Measurements from ENCODE around the gene MAIP1.

DNA sequence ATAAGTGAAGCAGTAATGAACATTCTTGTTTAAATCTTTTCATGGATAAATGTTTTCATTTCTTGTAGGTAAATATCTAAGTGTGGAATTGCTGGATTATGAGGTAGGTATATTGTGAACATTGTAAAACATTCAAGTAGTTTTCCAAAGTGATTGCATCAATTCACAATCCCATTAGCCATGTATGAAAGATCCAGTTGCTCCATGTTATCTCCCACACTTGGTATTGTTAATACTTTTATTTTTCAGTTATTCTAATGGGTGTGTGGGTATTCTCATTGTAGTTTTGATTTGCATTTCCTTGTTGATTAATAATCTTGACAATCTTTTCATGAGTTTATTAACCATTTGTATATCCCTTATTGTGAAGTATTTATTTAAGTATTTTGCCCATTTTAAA lies 50.3 kb downstream of the MAIP1 start:
- TF ChIP-seq, protein P1, sequence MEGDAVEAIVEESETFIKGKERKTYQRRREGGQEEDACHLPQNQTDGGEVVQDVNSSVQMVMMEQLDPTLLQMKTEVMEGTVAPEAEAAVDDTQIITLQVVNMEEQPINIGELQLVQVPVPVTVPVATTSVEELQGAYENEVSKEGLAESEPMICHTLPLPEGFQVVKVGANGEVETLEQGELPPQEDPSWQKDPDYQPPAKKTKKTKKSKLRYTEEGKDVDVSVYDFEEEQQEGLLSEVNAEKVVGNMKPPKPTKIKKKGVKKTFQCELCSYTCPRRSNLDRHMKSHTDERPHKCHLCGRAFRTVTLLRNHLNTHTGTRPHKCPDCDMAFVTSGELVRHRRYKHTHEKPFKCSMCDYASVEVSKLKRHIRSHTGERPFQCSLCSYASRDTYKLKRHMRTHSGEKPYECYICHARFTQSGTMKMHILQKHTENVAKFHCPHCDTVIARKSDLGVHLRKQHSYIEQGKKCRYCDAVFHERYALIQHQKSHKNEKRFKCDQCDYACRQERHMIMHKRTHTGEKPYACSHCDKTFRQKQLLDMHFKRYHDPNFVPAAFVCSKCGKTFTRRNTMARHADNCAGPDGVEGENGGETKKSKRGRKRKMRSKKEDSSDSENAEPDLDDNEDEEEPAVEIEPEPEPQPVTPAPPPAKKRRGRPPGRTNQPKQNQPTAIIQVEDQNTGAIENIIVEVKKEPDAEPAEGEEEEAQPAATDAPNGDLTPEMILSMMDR (IDR thresholded peaks at IDR 0.05): no peak
- TF ChIP-seq EP300 (IDR thresholded peaks at IDR 0.05) (no peak), POLR2A (IDR thresholded peaks at IDR 0.05; ENCODE audit: low read depth) (no peak)

Measured in esophagus muscularis mucosa (tissue), 4 donors.